Astrocyte (in vitro differentiated cells and primary cell): ENCODE measurements around the gene COX20.

ENCODE experiments used
- CTCF ChIP-seq: IDR thresholded peaks from 2 replicates; pipeline ENCODE4 v1.5.1; 2011; ENCODE audit warnings: low read depth, mild to moderate bottlenecking, inconsistent platforms, low read length, moderate library complexity; ENCODE audit not compliant: insufficient read depth
- EZH2 ChIP-seq: IDR thresholded peaks from 2 replicates; pipeline ENCODE4 v1.6.1; 2012; ENCODE audit warnings: mild to moderate bottlenecking, low read length, inconsistent platforms; ENCODE audit not compliant: insufficient read depth

GRCh38 chr1:244834543-244835275 is 749 bp upstream of the COX20 start:
- TF ChIP-seq CTCF (no peak), EZH2 (no peak)
